ENCODE data around the gene NEK1.
"Not testable (repeated sequence)": the region's sequence is repeated elsewhere in the genome, so short reads cannot be mapped to it uniquely, and the experiment has no call there.

DNA sequence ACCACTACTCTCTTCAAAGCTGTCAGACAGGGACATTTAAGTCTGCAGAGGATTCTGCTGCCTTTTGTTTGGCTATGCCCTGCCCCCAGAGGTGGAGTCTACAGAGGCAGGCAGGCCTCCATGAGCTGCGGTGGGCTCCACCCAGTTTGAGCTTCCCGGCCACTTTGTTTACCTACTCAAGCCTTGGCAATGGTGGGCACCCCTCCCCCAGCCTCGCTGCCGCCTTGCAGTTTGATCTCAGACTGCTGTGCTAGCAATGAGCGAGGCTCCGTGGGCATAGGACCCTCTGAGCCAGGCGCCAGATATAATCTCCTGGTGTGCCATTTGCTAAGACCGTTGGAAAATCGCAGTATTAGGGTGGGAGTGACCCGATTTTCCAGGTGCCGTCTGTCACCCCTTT is 112.5 kb downstream of the NEK1 start:
- TF ChIP-seq EP300, POLR2A, POLR2AphosphoS5 (IDR thresholded peaks at IDR 0.05): not testable (repeated sequence)
- TF ChIP-seq, protein P1, sequence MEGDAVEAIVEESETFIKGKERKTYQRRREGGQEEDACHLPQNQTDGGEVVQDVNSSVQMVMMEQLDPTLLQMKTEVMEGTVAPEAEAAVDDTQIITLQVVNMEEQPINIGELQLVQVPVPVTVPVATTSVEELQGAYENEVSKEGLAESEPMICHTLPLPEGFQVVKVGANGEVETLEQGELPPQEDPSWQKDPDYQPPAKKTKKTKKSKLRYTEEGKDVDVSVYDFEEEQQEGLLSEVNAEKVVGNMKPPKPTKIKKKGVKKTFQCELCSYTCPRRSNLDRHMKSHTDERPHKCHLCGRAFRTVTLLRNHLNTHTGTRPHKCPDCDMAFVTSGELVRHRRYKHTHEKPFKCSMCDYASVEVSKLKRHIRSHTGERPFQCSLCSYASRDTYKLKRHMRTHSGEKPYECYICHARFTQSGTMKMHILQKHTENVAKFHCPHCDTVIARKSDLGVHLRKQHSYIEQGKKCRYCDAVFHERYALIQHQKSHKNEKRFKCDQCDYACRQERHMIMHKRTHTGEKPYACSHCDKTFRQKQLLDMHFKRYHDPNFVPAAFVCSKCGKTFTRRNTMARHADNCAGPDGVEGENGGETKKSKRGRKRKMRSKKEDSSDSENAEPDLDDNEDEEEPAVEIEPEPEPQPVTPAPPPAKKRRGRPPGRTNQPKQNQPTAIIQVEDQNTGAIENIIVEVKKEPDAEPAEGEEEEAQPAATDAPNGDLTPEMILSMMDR (IDR thresholded peaks at IDR 0.05), result not testable (repeated sequence)

Measured in suprapubic skin (tissue), 4 donors.